SK-N-MC (cell line): ENCODE data around the gene FNDC3B.
A peak's percentile ranks its signal among the peaks of the same experiment; 100 is the strongest.

Experiments
- DNase-seq: peaks from one replicate; pipeline ENCODE4 v3.0.0-alpha.2; 2011; ENCODE audit warnings: low read depth, low spot score
- H3K27ac ChIP-seq: fragments of 200-600 bp; sonication (generic); 2 replicates; pipeline ENCODE4 v1.5.1; 2016; ENCODE audit warnings: mixed run types
- H3K36me3 ChIP-seq: fragments of 200-600 bp; sonication (generic); 2 replicates; pipeline ENCODE4 v1.6.1; 2017; ENCODE audit warnings: antibody characterized with exemption, low read length, mixed read lengths; ENCODE audit not compliant: insufficient read depth
- H3K4me3 ChIP-seq: fragments of 200-600 bp; sonication (generic); 2 replicates; pipeline ENCODE4 v1.5.1; 2016
- H3K9ac ChIP-seq: fragments of 200-600 bp; sonication (generic); 2 replicates; pipeline ENCODE4 v1.8.0; 2017; ENCODE audit warnings: mixed run types, mixed read lengths; ENCODE audit not compliant: insufficient read length
- H3K9me3 ChIP-seq: fragments of 200-600 bp; sonication (generic); 2 replicates; pipeline ENCODE4 v1.6.1; 2017; ENCODE audit warnings: low read depth, mild to moderate bottlenecking, antibody characterized with exemption, low read length, moderate library complexity, mixed read lengths
- EZH2 ChIP-seq: fragments of 200-600 bp; sonication (generic); IDR thresholded peaks from one replicate; pipeline ENCODE4 v1.6.1; 2017; ENCODE audit warnings: antibody characterized with exemption
- FOXP2 ChIP-seq: optimal IDR thresholded peaks from 2 replicates; pipeline ENCODE3; 2011; ENCODE audit warnings: mild to moderate bottlenecking, moderate library complexity; ENCODE audit not compliant: insufficient read depth; ENCODE audit errors: extremely low read length, control extremely low read depth
- POLR2AphosphoS5 ChIP-seq: IDR thresholded peaks from 2 replicates; pipeline ENCODE4 v1.6.1; 2012; ENCODE audit warnings: mild to moderate bottlenecking, low read depth, low read length, borderline replicate concordance

The FNDC3B gene

GRCh38 chr3:172291650-172292049 is 252.3 kb downstream of the FNDC3B start:
- Histone ChIP-seq H3K9me3 (no peaks in the 10 kb centered on the region), H3K4me3 (no peak overlapping the region), H3K9ac (no peak overlapping the region), H3K36me3 (peaks cover 25% of the 10 kb centered on the region; the same call in 1 of the 2 replicates), H3K27ac (no peak overlapping the region)
- TF ChIP-seq EZH2 (no peak), FOXP2 (no peak), POLR2AphosphoS5 (no peak)
- DNase-seq, result no peak

DNA sequence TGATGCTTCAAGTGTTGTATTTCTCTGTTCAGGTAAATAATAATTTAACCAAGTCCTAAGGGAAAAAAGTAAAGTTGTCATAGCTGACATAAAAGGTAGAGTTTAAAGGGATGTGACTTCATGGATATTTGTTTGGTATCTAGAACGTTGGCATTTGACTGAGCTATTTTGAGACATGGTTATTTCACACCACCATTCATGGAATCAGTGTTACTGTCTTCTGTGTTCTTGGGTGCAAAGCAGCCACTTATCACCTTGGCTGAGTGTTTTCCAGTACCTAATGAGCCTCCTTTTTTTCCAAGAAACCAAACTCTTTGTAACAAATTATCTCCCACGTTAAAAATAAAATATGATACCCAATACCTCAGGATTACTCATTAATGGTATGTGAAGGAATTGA is 253.0 kb downstream of the FNDC3B start:
- TF ChIP-seq FOXP2 (no peak), EZH2 (no peak), POLR2AphosphoS5 (no peak)
- no peak overlapping the region for H3K27ac ChIP-seq
- no peak for DNase-seq
- H3K36me3 ChIP-seq, result peaks cover 21% of the 10 kb centered on the region; the same call in 1 of the 2 replicates
- H3K4me3 ChIP-seq, result no peak overlapping the region
- no peaks in the 10 kb centered on the region for H3K9me3 ChIP-seq
- no peak overlapping the region for H3K9ac ChIP-seq

- H3K9ac ChIP-seq, result no peak overlapping the region
- peaks cover 15% of the 10 kb centered on the region; the same call in 1 of the 2 replicates for H3K36me3 ChIP-seq
- no peak overlapping the region for H3K4me3 ChIP-seq
- no peak overlapping the region for H3K27ac ChIP-seq
- TF ChIP-seq EZH2, result no peak
- no peak for TF ChIP-seq FOXP2
- no peak for TF ChIP-seq POLR2AphosphoS5
- DNase-seq, result no peak
- no peaks in the 10 kb centered on the region for H3K9me3 ChIP-seq
Measured at GRCh38 chr3:172293093-172293492, 253.7 kb downstream of the FNDC3B start.

GRCh38 chr3:172294223-172294806 is 254.9 kb downstream of the FNDC3B start:
- no peak for DNase-seq
- TF ChIP-seq EZH2, result no peak
- no peak for TF ChIP-seq FOXP2
- no peak for TF ChIP-seq POLR2AphosphoS5
- Histone ChIP-seq H3K4me3 (no peak overlapping the region), H3K9ac (no peak overlapping the region), H3K27ac (no peak overlapping the region), H3K36me3 (peaks cover 13% of the 10 kb centered on the region; the same call in 1 of the 2 replicates), H3K9me3 (no peaks in the 10 kb centered on the region)

GRCh38 chr3:172296248-172296974 is 257.0 kb downstream of the FNDC3B start:
- TF ChIP-seq POLR2AphosphoS5 (no peak), FOXP2 (no peak), EZH2 (no peak)
- Histone ChIP-seq H3K9me3 (no peaks in the 10 kb centered on the region), H3K4me3 (no peak overlapping the region), H3K27ac (no peak overlapping the region), H3K36me3 (peaks cover 13% of the 10 kb centered on the region; the same call in 1 of the 2 replicates), H3K9ac (no peak overlapping the region)
- no peak for DNase-seq

DNA sequence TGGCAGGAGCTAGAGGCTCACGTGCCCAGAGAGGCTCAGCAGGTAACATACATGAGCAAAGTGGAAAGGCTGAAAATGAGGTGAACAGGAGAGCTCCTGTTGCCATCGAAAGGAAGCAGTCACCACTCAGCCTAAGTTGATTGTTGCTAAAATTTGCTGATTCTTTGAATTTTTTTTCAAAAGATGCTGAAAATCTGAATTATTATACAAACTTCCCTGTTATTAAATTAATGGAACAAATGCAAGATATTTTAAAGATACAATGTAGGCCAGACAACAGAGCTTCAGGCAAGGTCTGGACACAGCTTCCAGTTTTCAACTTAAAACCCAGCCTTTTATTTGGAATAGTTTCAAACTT is 257.6 kb downstream of the FNDC3B start:
- TF ChIP-seq POLR2AphosphoS5 (no peak), EZH2 (no peak), FOXP2 (no peak)
- Histone ChIP-seq H3K27ac (no peak overlapping the region), H3K4me3 (no peak overlapping the region), H3K9me3 (no peaks in the 10 kb centered on the region), H3K36me3 (peaks cover 13% of the 10 kb centered on the region; the same call in 1 of the 2 replicates), H3K9ac (no peak overlapping the region)
- DNase-seq, result no peak

GRCh38 chr3:172298247-172298646 is 258.9 kb downstream of the FNDC3B start:
- Histone ChIP-seq H3K4me3 (no peak overlapping the region), H3K36me3 (0 out of 2 replicates have a peak, but pooled peaks cover 13% of the 10 kb centered on the region), H3K9ac (no peak overlapping the region), H3K27ac (no peak overlapping the region), H3K9me3 (no peaks in the 10 kb centered on the region)
- DNase-seq, result no peak
- TF ChIP-seq POLR2AphosphoS5, result no peak
- TF ChIP-seq EZH2, result no peak
- TF ChIP-seq FOXP2, result no peak

GRCh38 chr3:172300187-172300586 is 260.8 kb downstream of the FNDC3B start:
- TF ChIP-seq FOXP2 (no peak), POLR2AphosphoS5 (no peak; the same call in 1 of the 2 replicates), EZH2 (no peak)
- Histone ChIP-seq H3K9me3 (no peaks in the 10 kb centered on the region), H3K27ac (peak overlapping the region; percentile 14; the same call in 1 of the 2 replicates), H3K4me3 (no peak overlapping the region), H3K9ac (no peak overlapping the region), H3K36me3 (peaks cover 8% of the 10 kb centered on the region; the same call in 1 of the 2 replicates)
- DNase-seq, result no peak
